Fibroblast of mammary gland (primary cell): Measurements from ENCODE around the gene SKAP2.

Experiments
- DNase-seq: peaks from one replicate; pipeline ENCODE4 v3.0.0-alpha.2; 2010; ENCODE audit warnings: low read depth
- H3K4me3 ChIP-seq: 2 replicates; pipeline ENCODE4 v1.5.1; 2011; ENCODE audit warnings: low read depth, mild to moderate bottlenecking, low read length, moderate library complexity; ENCODE audit not compliant: control insufficient read depth
- TF ChIP-seq, protein P1 (sequence below): conservative IDR thresholded peaks from 2 replicates; pipeline ENCODE4 v1.5.1; 2011; ENCODE audit warnings: low read depth, low read length, inconsistent platforms; ENCODE audit not compliant: control insufficient read depth, insufficient read depth

Gene SKAP2

DNA sequence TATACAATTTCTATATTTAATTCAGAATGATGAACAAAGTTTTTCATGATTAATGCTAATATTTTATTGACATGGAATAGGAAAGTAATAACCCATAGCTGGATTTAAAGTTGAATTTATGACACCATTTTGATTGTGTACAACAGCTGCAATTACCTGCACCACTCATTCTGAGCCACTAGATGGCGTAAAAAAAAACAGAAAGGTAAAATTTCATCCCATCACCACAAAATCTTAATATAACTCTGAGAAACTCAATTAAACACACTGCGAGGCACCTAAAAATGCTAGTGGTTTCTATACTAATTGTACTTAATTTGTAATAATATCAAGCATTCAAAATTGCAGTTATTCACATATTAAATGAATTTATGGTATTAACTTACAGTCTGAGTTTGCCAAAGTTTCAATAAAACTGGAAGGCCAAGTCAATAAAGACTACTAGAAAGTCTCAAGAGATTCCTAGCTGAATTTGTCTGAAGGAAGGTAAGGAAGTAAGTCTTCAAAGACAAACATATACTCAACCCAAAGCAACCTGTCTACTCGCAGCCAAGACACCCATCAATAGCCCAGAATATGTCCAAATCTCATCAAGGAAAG lies 182.5 kb downstream of the SKAP2 start:
- no peak overlapping the region for H3K4me3 ChIP-seq
- DNase-seq = peak; percentile 50
- TF ChIP-seq, protein P1, sequence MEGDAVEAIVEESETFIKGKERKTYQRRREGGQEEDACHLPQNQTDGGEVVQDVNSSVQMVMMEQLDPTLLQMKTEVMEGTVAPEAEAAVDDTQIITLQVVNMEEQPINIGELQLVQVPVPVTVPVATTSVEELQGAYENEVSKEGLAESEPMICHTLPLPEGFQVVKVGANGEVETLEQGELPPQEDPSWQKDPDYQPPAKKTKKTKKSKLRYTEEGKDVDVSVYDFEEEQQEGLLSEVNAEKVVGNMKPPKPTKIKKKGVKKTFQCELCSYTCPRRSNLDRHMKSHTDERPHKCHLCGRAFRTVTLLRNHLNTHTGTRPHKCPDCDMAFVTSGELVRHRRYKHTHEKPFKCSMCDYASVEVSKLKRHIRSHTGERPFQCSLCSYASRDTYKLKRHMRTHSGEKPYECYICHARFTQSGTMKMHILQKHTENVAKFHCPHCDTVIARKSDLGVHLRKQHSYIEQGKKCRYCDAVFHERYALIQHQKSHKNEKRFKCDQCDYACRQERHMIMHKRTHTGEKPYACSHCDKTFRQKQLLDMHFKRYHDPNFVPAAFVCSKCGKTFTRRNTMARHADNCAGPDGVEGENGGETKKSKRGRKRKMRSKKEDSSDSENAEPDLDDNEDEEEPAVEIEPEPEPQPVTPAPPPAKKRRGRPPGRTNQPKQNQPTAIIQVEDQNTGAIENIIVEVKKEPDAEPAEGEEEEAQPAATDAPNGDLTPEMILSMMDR = peak; percentile 84

DNA sequence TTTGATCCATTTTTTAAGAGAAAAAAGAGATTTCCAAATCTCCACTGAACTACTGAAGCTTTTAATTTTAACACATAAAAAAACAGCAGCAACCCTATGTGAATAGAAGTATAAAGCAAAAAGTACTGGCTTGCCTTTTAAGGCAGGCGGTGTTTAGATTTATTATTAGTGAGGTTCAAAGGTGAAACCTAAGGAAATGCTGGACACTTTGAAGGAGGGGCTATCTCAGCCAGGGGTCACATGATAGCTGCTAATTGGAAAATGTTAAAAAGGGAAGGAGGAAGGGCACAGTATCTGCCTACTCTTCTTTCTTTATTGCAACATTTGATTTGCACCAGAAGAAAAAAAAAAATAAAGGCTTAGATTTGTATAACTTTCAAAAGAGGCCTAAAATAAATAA lies 183.8 kb downstream of the SKAP2 start:
- no peak for DNase-seq
- H3K4me3 ChIP-seq = no peak overlapping the region
- TF ChIP-seq, protein P1 = no peak

DNA sequence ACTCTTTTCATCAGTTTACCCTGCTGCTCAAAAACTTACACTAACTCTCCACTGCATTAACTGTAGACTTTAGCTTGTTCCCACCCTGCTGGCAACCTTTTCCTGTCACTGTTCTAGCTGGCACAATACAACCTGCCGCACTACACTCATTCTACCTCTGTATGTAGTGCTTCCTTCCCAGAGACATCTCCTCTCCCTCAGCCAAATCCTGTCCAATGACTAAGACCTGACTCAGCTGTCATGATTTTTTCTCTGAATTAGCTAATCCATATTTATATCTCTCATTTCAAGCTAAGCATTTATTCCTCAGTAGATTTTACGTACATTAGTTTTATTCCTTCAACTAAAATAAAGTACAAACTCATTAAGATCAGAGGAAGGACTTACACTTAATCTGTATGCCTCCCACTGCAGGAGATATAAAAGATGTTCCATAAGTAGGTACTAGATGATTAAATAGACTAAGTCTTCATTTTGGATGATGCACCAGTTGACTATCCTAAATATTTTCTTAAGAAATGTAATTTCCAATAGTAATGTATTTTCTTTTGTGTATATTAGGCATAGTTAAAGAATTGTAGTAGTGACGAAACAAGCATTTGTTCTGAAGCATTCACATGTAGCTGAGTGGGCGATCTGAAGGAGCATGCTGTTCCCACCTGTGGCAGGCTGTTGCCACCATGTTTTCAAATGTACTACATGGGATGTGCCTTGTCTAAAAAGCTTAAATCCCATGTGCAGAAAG lies 189.1 kb downstream of the SKAP2 start:
- TF ChIP-seq, protein P1 = no peak
- peak; percentile 82 for DNase-seq
- H3K4me3 ChIP-seq = no peak overlapping the region

DNA sequence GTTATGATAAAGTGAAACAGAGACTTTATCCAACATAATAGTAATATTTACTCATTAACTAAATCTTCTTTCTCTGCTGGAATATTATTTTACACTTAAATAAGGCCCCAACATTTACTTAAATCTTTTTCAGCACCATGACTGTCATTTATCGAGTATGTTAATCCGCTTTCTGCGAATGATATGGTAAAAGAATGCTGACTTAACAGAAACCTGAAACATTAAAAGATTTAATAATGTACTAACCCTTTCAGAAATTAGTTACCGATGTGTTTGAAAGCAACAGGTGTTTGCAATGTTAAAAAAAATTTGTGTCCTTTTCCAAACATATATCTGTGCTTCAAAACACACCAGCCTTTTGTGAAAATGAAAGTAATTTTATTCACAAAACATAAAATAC lies 190.5 kb downstream of the SKAP2 start:
- H3K4me3 ChIP-seq = no peak overlapping the region
- TF ChIP-seq, protein P1 = no peak
- DNase-seq = no peak

DNA sequence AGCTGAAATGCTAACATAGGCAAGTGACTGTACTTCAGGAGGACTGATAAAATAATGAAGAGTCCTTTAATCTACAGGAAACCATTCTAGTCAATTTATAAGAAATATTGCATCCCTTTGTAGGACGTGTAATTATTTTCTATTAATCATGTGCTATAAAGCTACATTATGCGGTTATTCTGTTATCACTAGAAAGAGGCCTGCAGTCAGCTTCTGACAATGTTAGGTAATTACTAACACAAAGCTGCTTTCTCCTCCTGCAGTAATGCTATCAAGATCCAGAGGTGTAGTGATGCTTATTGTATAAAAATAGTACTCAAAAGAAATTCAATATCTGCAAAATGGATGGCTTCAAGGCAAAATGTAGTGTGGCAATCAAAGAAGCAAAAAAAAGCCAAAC lies 191.1 kb downstream of the SKAP2 start:
- TF ChIP-seq, protein P1 = no peak
- DNase-seq = no peak
- H3K4me3 ChIP-seq = no peak overlapping the region

DNA sequence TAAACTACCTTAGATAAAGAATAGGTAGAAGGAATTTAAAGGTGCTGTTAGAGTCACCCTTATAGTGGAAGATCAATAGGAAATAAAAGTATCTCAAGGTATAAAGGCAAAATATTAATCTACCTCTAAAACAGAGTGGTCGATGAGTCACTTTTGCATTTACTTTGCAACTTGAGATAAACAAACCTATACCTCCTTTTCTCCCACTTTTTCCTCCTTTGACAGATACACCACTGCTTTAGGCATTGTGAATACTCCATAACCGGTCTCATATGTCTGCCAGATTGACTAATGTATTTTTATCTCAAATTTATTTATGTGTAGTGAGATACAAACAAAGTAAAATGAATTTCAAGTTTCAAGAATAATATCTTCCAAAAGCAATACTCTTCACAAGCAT lies 193.5 kb downstream of the SKAP2 start:
- H3K4me3 ChIP-seq = no peak overlapping the region
- TF ChIP-seq, protein P1 = no peak
- no peak for DNase-seq
